ENCODE measurements around the gene LRRN2. TPM values are rescaled to one million over a fixed set of nuclear protein-coding genes. Genes with fewer than 3 reads are reported as not detected.
A peak's percentile ranks its signal among the peaks of the same experiment; 100 is the strongest.
"Not testable (repeated sequence)": the region's sequence is repeated elsewhere in the genome, so short reads cannot be mapped to it uniquely, and the experiment has no call there.

Gene LRRN2
- polyA plus RNA-seq, 4 donors = 3.0 to 3.1 TPM; not detected in 2

DNA sequence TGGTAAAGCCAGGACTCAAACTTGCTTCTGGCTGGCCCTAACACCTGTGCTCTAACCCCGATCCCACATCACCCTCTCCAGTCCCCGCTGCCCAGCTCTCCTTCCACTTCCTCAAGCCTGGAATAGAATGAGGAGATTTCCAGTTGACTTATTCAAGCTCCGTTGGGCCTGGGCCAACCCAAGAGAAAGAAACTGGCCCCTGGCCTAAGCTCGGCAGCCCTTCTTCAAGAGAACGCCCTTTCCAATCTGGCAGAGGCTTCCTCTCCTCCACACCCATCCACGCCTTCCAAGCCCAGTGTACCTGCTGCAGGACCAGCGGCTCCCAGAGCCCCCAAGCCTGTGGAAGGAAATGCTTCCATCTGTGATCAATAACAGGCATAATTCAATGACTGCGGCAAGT lies 51.9 kb downstream of the LRRN2 start:
- no peaks in the 10 kb centered on the region for H3K36me3 ChIP-seq (ENCODE audit: control insufficient read depth in 3 of 3, insufficient read depth in 2 of 3, low read depth in 1 of 3, low read length in 3 of 3)
- no peak for FAIRE-seq
- DNase-seq = no peak

DNA sequence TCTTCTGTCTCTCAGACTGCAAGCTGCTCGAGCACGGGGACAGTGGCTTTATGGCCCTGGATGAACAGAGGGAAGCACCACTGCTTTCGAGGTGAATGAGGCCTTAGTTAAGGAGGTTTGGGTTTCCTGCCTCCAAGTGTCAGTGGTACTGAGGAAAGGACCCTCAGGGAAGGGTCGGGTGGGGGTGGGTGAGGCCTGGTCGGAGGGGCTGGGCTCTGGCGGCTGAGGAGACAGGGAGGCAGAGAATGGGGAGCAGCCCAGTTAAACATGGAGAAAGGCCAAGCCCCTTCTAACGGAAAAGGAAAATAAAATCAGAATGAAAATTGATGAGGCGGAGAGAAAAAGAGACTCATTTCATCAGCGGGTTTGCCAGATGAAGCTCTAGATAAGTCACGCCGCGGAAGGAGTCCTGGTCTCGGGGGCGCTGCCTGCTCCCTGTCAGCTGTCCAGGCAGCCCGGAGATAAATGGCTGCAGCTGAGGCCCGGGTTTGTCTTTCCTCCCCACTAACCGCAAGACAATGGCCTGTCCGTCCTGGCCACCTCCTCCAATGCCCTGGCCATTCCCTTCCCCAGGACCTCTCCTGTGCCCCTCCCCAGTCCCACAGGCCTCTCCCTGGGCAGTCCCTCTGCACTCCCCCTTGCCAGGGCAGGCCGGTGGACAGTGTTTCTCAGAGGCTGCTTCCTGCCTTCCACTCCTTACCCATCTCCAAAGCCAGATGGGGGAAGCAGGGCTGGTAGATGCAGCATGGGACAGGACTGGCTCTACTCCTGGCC lies 55.2 kb downstream of the LRRN2 start:
- Histone ChIP-seq H3K27me3 (ENCODE audit: control insufficient read depth in 3 of 3, insufficient read depth in 3 of 3, low read length in 3 of 3) (peaks cover 0 to 3% (median 2%) of the 10 kb centered on the region in 3 donors), H3K4me3 (ENCODE audit: low read depth in 1 of 3, low read length in 3 of 3) (no peak overlapping the region), H3K36me3 (ENCODE audit: control insufficient read depth in 3 of 3, insufficient read depth in 2 of 3, low read depth in 1 of 3, low read length in 3 of 3) (no peaks in the 10 kb centered on the region), H3K9me3 (ENCODE audit: control insufficient read depth in 2 of 2, insufficient read depth in 1 of 2, low read depth in 1 of 2, low read length in 1 of 2) (no peaks in the 10 kb centered on the region), H3K27ac (ENCODE audit: low read depth in 1 of 3, low read length in 2 of 3) (no peak overlapping the region), H3K4me1 (ENCODE audit: control insufficient read depth in 3 of 3, insufficient read depth in 2 of 3, low read depth in 1 of 3, low read length in 2 of 3) (peaks cover 0 to under 1% (median 0%) of the 10 kb centered on the region in 3 donors)
- no peak for FAIRE-seq
- WGBS, 3 donors = 57 to 64% (median 62%) methylated on average over 19 of the region's 19 CpGs
- no peak for DNase-seq

More for the DNA sequence above, 51.9 kb downstream of the LRRN2 start:
- Histone ChIP-seq H3K27me3 (ENCODE audit: control insufficient read depth in 3 of 3, insufficient read depth in 3 of 3, low read length in 3 of 3) (peaks cover 0 to 2% (median 0%) of the 10 kb centered on the region in 3 donors), H3K27ac (ENCODE audit: low read depth in 1 of 3, low read length in 2 of 3) (no peak overlapping the region), H3K9me3 (ENCODE audit: control insufficient read depth in 2 of 2, insufficient read depth in 1 of 2, low read depth in 1 of 2, low read length in 1 of 2) (no peaks in the 10 kb centered on the region), H3K4me1 (ENCODE audit: control insufficient read depth in 3 of 3, insufficient read depth in 2 of 3, low read depth in 1 of 3, low read length in 2 of 3) (no peaks in the 10 kb centered on the region), H3K4me3 (ENCODE audit: low read depth in 1 of 3, low read length in 3 of 3) (no peak overlapping the region)
- 56 to 61% (median 61%) methylated on average over 7 to 8 of the region's 8 CpGs for WGBS, 3 donors

DNA sequence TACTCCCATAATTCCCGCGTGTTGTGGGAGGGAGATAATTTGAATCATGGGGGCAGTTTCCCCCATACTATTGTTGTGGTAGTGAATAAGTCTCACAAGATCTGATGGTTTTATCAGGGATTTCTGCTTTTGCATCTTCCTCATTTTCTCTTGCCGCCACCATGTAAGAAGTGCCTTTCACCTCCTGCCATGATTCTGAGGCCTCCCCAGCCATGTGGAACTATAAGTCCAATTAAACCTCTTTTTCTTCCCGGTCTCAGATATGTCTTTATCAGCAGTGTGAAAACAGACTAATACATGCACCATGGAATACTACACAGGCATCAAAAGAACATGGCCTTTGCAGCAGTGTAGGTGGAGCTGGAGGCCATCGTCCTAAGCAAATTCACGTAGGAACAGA lies 56.1 kb downstream of the LRRN2 start:
- WGBS, 3 donors = 89 to 95% (median 91%) methylated on average over 6 of the region's 6 CpGs
- not testable (repeated sequence) for H3K9me3 ChIP-seq (ENCODE audit: control insufficient read depth in 2 of 2, insufficient read depth in 1 of 2, low read depth in 1 of 2, low read length in 1 of 2); H3K27ac ChIP-seq (ENCODE audit: low read depth in 1 of 3, low read length in 2 of 3); FAIRE-seq; H3K4me1 ChIP-seq (ENCODE audit: control insufficient read depth in 3 of 3, insufficient read depth in 2 of 3, low read depth in 1 of 3, low read length in 2 of 3); DNase-seq; H3K4me3 ChIP-seq (ENCODE audit: low read depth in 1 of 3, low read length in 3 of 3); H3K27me3 ChIP-seq (ENCODE audit: control insufficient read depth in 3 of 3, insufficient read depth in 3 of 3, low read length in 3 of 3); H3K36me3 ChIP-seq (ENCODE audit: control insufficient read depth in 3 of 3, insufficient read depth in 2 of 3, low read depth in 1 of 3, low read length in 3 of 3)

DNA sequence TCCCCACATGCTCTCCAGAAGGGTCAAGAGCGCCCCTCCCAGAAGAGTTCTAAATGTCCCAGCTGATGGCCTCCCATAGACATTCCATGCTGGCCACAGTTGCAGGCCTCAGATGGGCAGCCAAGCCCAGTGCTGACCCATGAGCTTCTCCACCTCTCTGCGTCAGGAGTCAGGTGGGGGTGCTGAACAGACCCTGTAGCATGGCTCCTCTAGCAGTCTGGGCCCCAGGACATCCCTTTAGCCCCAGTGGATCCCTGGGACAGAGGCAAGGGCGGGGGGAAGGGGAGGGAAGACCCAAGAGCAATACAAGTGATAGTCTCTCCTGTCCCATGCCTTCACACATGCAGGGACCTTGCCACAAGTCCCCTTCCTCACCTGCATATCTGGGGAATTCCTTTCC lies 56.7 kb downstream of the LRRN2 start:
- peaks cover 0 to 15% (median 9%) of the 10 kb centered on the region in 3 donors for H3K4me1 ChIP-seq (ENCODE audit: control insufficient read depth in 3 of 3, insufficient read depth in 2 of 3, low read depth in 1 of 3, low read length in 2 of 3)
- H3K4me3 ChIP-seq (ENCODE audit: low read depth in 1 of 3, low read length in 3 of 3) = no peak overlapping the region
- no peaks in the 10 kb centered on the region for H3K9me3 ChIP-seq (ENCODE audit: control insufficient read depth in 2 of 2, insufficient read depth in 1 of 2, low read depth in 1 of 2, low read length in 1 of 2)
- 77 to 90% (median 83%) methylated on average over 2 to 3 of the region's 3 CpGs for WGBS, 3 donors
- FAIRE-seq (no peak), DNase-seq (no peak)
- no peak overlapping the region for H3K27ac ChIP-seq (ENCODE audit: low read depth in 1 of 3, low read length in 2 of 3)
- H3K36me3 ChIP-seq (ENCODE audit: control insufficient read depth in 3 of 3, insufficient read depth in 2 of 3, low read depth in 1 of 3, low read length in 3 of 3) = no peaks in the 10 kb centered on the region
- peaks cover 0 to 3% (median 2%) of the 10 kb centered on the region in 3 donors for H3K27me3 ChIP-seq (ENCODE audit: control insufficient read depth in 3 of 3, insufficient read depth in 3 of 3, low read length in 3 of 3)

DNA sequence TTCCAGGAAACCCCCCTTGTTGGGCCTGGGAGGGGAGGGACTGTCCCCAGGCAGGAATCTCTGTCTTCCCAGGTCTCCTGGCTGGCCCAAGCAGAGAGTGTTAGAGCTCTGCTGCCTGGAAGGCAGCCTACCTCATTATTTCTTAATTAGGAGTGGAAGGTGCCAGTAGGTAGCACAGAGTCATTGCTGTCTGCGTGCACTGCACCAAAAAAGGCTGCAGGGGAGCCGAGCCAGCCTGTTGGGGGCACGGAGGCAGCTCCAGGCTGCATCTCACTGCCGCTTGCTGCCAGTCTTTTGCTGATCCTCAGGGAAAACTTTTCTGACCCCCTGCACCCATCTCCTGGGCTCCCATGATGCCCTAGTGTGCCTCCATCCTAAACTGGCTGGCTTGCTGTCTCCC lies 58.1 kb downstream of the LRRN2 start:
- H3K9me3 ChIP-seq (ENCODE audit: control insufficient read depth in 2 of 2, insufficient read depth in 1 of 2, low read depth in 1 of 2, low read length in 1 of 2) = no peaks in the 10 kb centered on the region
- no peak overlapping the region for H3K27ac ChIP-seq (ENCODE audit: low read depth in 1 of 3, low read length in 2 of 3)
- WGBS, 3 donors = 90 to 96% (median 92%) methylated on average over 4 of the region's 4 CpGs
- peaks cover 0 to 27% (median 10%) of the 10 kb centered on the region in 3 donors for H3K4me1 ChIP-seq (ENCODE audit: control insufficient read depth in 3 of 3, insufficient read depth in 2 of 3, low read depth in 1 of 3, low read length in 2 of 3)
- no peak overlapping the region for H3K4me3 ChIP-seq (ENCODE audit: low read depth in 1 of 3, low read length in 3 of 3)
- H3K27me3 ChIP-seq (ENCODE audit: control insufficient read depth in 3 of 3, insufficient read depth in 3 of 3, low read length in 3 of 3) = peaks cover 0 to 3% (median 2%) of the 10 kb centered on the region in 3 donors
- DNase-seq (no peak), FAIRE-seq (no peak)
- no peaks in the 10 kb centered on the region for H3K36me3 ChIP-seq (ENCODE audit: control insufficient read depth in 3 of 3, insufficient read depth in 2 of 3, low read depth in 1 of 3, low read length in 3 of 3)

DNA sequence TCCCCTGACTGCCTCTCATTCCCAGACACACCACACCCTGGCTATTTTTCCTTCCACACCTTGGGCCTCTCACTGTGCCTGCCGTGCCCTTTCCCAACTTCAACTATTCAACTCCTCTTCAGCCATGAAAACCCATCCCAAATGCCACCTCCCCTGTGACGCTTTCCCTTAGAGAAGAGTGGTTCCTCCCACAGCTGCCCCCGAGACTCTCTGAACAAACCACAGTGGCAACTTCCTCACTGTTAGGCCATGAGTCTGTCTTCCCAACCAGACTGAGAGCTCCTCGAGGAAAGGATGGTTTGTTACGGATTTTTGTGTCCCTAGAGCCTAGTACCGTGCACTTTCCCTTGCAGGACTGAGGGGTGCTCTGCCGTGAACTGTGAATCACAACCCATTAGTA lies 59.2 kb downstream of the LRRN2 start:
- no peak for FAIRE-seq
- peaks cover 0 to 3% (median 2%) of the 10 kb centered on the region in 3 donors for H3K27me3 ChIP-seq (ENCODE audit: control insufficient read depth in 3 of 3, insufficient read depth in 3 of 3, low read length in 3 of 3)
- WGBS, 3 donors = 80 to 87% (median 83%) methylated on average over 7 of the region's 7 CpGs
- H3K9me3 ChIP-seq (ENCODE audit: control insufficient read depth in 2 of 2, insufficient read depth in 1 of 2, low read depth in 1 of 2, low read length in 1 of 2) = no peaks in the 10 kb centered on the region
- peaks cover 0 to 32% (median 10%) of the 10 kb centered on the region in 3 donors for H3K4me1 ChIP-seq (ENCODE audit: control insufficient read depth in 3 of 3, insufficient read depth in 2 of 3, low read depth in 1 of 3, low read length in 2 of 3)
- H3K27ac ChIP-seq (ENCODE audit: low read depth in 1 of 3, low read length in 2 of 3) = no peak overlapping the region
- no peak for DNase-seq
- H3K36me3 ChIP-seq (ENCODE audit: control insufficient read depth in 3 of 3, insufficient read depth in 2 of 3, low read depth in 1 of 3, low read length in 3 of 3) = no peaks in the 10 kb centered on the region
- no peak overlapping the region for H3K4me3 ChIP-seq (ENCODE audit: low read depth in 1 of 3, low read length in 3 of 3)

DNA sequence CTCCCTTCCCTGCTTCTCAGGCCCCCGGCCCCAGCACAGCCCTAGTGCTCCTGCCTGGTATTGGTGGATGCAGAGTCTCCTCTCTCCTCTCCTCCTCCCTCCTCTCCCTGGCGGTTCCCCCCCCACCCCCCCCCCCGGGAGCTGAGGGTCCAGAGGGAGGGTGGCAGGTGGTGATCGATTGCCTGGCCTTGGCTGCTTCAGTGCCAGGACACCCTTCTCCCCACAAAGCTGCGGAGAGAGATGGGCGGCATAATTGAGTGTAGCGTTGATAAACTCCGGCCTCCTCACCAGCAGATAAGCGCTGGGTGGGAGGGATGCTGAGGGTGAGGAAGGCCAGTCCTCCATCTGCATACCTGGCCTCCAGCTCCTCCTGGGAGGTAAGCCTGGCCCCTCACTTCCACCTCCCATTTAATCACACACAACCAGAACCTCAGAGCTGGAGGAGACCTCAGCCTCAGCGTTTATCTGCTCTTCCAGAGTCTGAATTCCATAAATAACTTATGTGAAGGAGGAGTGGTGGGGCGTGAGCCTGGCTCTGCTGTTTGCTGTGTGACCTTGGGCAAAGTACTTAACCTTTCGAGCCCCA lies 60.8 kb downstream of the LRRN2 start:
- no peak for FAIRE-seq
- 23 to 58% (median 46%) methylated on average over 10 to 12 of the region's 12 CpGs for WGBS, 3 donors
- peak; percentile 47 to 54 for DNase-seq

DNA sequence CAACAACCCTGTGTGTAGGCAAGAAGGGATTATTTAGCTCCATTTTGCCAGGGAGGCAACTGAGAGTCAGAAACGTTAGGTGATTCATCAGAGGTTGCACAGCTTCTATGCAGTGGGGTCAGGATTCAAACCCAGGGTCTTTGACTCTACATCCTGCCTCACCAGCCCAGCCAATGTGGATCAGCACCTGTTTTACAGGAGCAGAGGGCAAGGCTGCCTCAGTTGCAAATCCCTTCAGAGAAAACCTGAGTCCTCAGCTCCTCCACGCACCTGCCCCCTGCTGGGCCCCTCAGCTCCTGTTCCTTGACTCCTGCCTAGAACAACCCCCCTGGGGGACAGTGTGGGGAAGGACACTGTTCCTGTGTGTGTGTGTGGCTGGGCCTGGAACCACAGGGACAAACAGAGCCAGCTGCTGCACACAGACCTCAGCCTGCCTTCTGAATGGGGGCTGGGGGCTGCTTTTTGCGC lies 61.6 kb downstream of the LRRN2 start:
- FAIRE-seq (no peak), DNase-seq (peak in 1 of 2 donors; percentile 40)
- Histone ChIP-seq H3K4me3 (ENCODE audit: low read depth in 1 of 3, low read length in 3 of 3) (no peak overlapping the region), H3K27me3 (ENCODE audit: control insufficient read depth in 3 of 3, insufficient read depth in 3 of 3, low read length in 3 of 3) (peaks cover 0 to 3% (median 0%) of the 10 kb centered on the region in 3 donors), H3K4me1 (ENCODE audit: control insufficient read depth in 3 of 3, insufficient read depth in 2 of 3, low read depth in 1 of 3, low read length in 2 of 3) (peaks cover 0 to 33% (median 10%) of the 10 kb centered on the region in 3 donors), H3K27ac (ENCODE audit: low read depth in 1 of 3, low read length in 2 of 3) (peak overlapping the region in 1 of 3 donors; percentile 0), H3K36me3 (ENCODE audit: control insufficient read depth in 3 of 3, insufficient read depth in 2 of 3, low read depth in 1 of 3, low read length in 3 of 3) (peaks cover 0 to 2% (median 0%) of the 10 kb centered on the region in 3 donors), H3K9me3 (ENCODE audit: control insufficient read depth in 2 of 2, insufficient read depth in 1 of 2, low read depth in 1 of 2, low read length in 1 of 2) (no peaks in the 10 kb centered on the region)
- 42 to 68% (median 64%) methylated on average over 3 of the region's 3 CpGs for WGBS, 3 donors

More for the DNA sequence above, 60.8 kb downstream of the LRRN2 start:
- Histone ChIP-seq H3K27me3 (ENCODE audit: control insufficient read depth in 3 of 3, insufficient read depth in 3 of 3, low read length in 3 of 3) (peaks cover 0 to 3% (median 0%) of the 10 kb centered on the region in 3 donors), H3K4me1 (ENCODE audit: control insufficient read depth in 3 of 3, insufficient read depth in 2 of 3, low read depth in 1 of 3, low read length in 2 of 3) (peaks cover 0 to 33% (median 10%) of the 10 kb centered on the region in 3 donors), H3K27ac (ENCODE audit: low read depth in 1 of 3, low read length in 2 of 3) (no peak overlapping the region), H3K9me3 (ENCODE audit: control insufficient read depth in 2 of 2, insufficient read depth in 1 of 2, low read depth in 1 of 2, low read length in 1 of 2) (no peaks in the 10 kb centered on the region), H3K36me3 (ENCODE audit: control insufficient read depth in 3 of 3, insufficient read depth in 2 of 3, low read depth in 1 of 3, low read length in 3 of 3) (peaks cover 0 to 2% (median 0%) of the 10 kb centered on the region in 3 donors), H3K4me3 (ENCODE audit: low read depth in 1 of 3, low read length in 3 of 3) (no peak overlapping the region)
